OCI-LY1 (cell line): Measurements from ENCODE around the gene NME2.

Source experiments
- H2AFZ ChIP-seq: fragments of 200-600 bp; sonication (generic), shearing (Covaris generic); 2 replicates; pipeline ENCODE4 v1.6.0; 2014; ENCODE audit warnings: antibody characterized with exemption, mild to moderate bottlenecking, low read length
- H3F3A ChIP-seq: fragments of 200-600 bp; sonication (generic), shearing (Covaris generic); 2 replicates; pipeline ENCODE4 v1.6.0; 2014; ENCODE audit warnings: mild to moderate bottlenecking, antibody characterized with exemption, low read length, moderate library complexity; ENCODE audit not compliant: insufficient read depth
- H3K27ac ChIP-seq: fragments of 200-600 bp; sonication (generic); 2 replicates; pipeline ENCODE4 v1.5.1; 2014; ENCODE audit warnings: low read length, mixed run types, mild to moderate bottlenecking, low read depth; ENCODE audit not compliant: poor library complexity, severe bottlenecking
- H3K27me3 ChIP-seq: fragments of 200-600 bp; sonication (generic); 2 replicates; pipeline ENCODE4 v1.6.0; 2014; ENCODE audit warnings: antibody characterized with exemption, mild to moderate bottlenecking, low read length, moderate library complexity; ENCODE audit not compliant: insufficient read depth
- H3K36me3 ChIP-seq: fragments of 200-600 bp; sonication (generic); 2 replicates; pipeline ENCODE4 v1.6.1; 2014; ENCODE audit warnings: mild to moderate bottlenecking, antibody characterized with exemption, low read length, moderate library complexity, mixed read lengths; ENCODE audit not compliant: insufficient read depth
- H3K4me1 ChIP-seq: fragments of 200-600 bp; sonication (generic); 2 replicates; pipeline ENCODE4 v1.5.1; 2014; ENCODE audit warnings: mild to moderate bottlenecking, low read length, moderate library complexity; ENCODE audit not compliant: insufficient read depth, severe bottlenecking
- H3K4me2 ChIP-seq: fragments of 200-600 bp; sonication (generic), shearing (Covaris generic); 2 replicates; pipeline ENCODE4 v1.6.1; 2014; ENCODE audit warnings: low read length
- H3K4me3 ChIP-seq: fragments of 200-600 bp; sonication (generic); 2 replicates; pipeline ENCODE4 v1.5.1; 2014; ENCODE audit warnings: low read length, low read depth, mild to moderate bottlenecking, mixed read lengths; ENCODE audit not compliant: poor library complexity, severe bottlenecking
- H3K79me2 ChIP-seq: fragments of 200-600 bp; shearing (Covaris generic); 2 replicates; pipeline ENCODE4 v1.6.1; 2016; ENCODE audit warnings: mixed run types, low read length, mixed read lengths; ENCODE audit not compliant: insufficient read depth
- H3K9ac ChIP-seq: fragments of 200-600 bp; sonication (generic), shearing (Covaris generic); 2 replicates; pipeline ENCODE4 v1.6.1; 2014; ENCODE audit warnings: mild to moderate bottlenecking, low read length, mixed read lengths
- H3K9me2 ChIP-seq: fragments of 200-600 bp; sonication (generic), shearing (Covaris generic); 2 replicates; pipeline ENCODE4 v1.6.1; 2014; ENCODE audit warnings: low read depth, mild to moderate bottlenecking, low read length, mixed read lengths
- H3K9me3 ChIP-seq: fragments of 200-600 bp; shearing (Covaris generic); 2 replicates; pipeline ENCODE4 v1.6.1; 2014; ENCODE audit warnings: low read length, mixed read lengths
- H4K20me1 ChIP-seq: fragments of 200-600 bp; sonication (generic), shearing (Covaris generic); 2 replicates; pipeline ENCODE4 v1.6.0; 2016; ENCODE audit warnings: mild to moderate bottlenecking, low read length; ENCODE audit not compliant: insufficient read depth
- EZH2 ChIP-seq: fragments of 200-600 bp; sonication (generic), shearing (Covaris generic); IDR thresholded peaks from 2 replicates; pipeline ENCODE4 v1.8.0; 2017; ENCODE audit warnings: borderline replicate concordance, mixed run types, mild to moderate bottlenecking, antibody characterized with exemption, low read length, moderate library complexity, mixed read lengths
- TF ChIP-seq, protein P1 (sequence below): fragments of 200-600 bp; sonication (generic), shearing (Covaris generic); IDR thresholded peaks from 2 replicates; pipeline ENCODE4 v1.5.1; 2017; ENCODE audit warnings: mild to moderate bottlenecking, antibody characterized with exemption, low read length, moderate library complexity, mixed read lengths

Gene NME2

DNA sequence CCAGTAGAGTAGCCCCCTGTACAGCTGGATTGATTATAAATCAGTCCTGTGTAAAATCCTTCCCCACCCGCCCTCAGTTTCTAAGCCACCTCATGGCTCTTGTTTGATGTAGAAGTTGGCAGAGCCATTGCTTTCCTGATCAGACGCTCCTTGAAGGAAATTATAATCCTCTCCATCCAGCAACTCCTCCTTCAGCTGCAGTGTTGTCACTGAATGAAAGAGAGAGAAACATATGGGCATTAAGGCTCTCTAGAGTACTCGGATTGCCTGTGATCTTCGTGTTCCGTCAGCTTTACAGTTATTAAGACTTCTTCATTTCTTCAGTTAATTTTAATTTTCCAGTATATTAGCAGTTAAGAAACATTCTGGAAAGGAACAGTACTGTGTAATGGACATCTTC lies 14.3 kb downstream of the NME2 start:
- Histone ChIP-seq H3K27me3 (no peaks in the 10 kb centered on the region), H3K9me2 (no peaks in the 10 kb centered on the region), H3K4me2 (no peak overlapping the region), H2AFZ (no peak overlapping the region), H3K36me3 (peaks cover 61% of the 10 kb centered on the region), H3K4me3 (no peak overlapping the region), H3K9ac (no peak overlapping the region), H3K79me2 (no peaks in the 10 kb centered on the region), H4K20me1 (no peaks in the 10 kb centered on the region), H3K27ac (no peak overlapping the region), H3F3A (no peaks in the 10 kb centered on the region), H3K4me1 (no peaks in the 10 kb centered on the region), H3K9me3 (no peaks in the 10 kb centered on the region)
- TF ChIP-seq EZH2 = no peak
- TF ChIP-seq, protein P1, sequence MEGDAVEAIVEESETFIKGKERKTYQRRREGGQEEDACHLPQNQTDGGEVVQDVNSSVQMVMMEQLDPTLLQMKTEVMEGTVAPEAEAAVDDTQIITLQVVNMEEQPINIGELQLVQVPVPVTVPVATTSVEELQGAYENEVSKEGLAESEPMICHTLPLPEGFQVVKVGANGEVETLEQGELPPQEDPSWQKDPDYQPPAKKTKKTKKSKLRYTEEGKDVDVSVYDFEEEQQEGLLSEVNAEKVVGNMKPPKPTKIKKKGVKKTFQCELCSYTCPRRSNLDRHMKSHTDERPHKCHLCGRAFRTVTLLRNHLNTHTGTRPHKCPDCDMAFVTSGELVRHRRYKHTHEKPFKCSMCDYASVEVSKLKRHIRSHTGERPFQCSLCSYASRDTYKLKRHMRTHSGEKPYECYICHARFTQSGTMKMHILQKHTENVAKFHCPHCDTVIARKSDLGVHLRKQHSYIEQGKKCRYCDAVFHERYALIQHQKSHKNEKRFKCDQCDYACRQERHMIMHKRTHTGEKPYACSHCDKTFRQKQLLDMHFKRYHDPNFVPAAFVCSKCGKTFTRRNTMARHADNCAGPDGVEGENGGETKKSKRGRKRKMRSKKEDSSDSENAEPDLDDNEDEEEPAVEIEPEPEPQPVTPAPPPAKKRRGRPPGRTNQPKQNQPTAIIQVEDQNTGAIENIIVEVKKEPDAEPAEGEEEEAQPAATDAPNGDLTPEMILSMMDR = no peak

DNA sequence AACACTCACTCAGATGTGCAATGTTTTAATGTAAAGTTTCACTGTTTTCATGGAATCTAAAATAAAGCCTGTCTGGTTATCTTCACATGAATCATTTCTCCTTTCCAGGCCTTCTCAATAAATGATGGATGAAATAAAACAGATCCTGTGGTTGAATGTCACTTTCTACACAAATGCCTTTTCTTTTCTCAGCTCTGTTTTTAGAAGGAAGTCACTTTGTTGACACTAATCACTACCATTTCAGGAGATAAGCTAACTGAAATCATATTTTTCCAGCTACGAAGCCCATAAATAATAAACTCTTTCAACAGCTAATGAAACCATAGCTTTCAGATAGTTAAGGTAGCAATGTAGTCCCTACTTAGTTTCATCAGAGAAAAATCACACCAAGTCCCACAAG lies 17.9 kb downstream of the NME2 start:
- Histone ChIP-seq H3K27me3 (no peaks in the 10 kb centered on the region), H3K79me2 (no peaks in the 10 kb centered on the region), H4K20me1 (no peaks in the 10 kb centered on the region), H3K4me1 (no peaks in the 10 kb centered on the region), H3K4me2 (no peak overlapping the region), H3K27ac (no peak overlapping the region), H2AFZ (no peak overlapping the region), H3K36me3 (peaks cover 62% of the 10 kb centered on the region), H3K9me3 (no peaks in the 10 kb centered on the region), H3K9me2 (no peaks in the 10 kb centered on the region), H3K9ac (no peak overlapping the region), H3K4me3 (no peak overlapping the region), H3F3A (no peaks in the 10 kb centered on the region)
- TF ChIP-seq EZH2 = no peak
- TF ChIP-seq, protein P1 = no peak

DNA sequence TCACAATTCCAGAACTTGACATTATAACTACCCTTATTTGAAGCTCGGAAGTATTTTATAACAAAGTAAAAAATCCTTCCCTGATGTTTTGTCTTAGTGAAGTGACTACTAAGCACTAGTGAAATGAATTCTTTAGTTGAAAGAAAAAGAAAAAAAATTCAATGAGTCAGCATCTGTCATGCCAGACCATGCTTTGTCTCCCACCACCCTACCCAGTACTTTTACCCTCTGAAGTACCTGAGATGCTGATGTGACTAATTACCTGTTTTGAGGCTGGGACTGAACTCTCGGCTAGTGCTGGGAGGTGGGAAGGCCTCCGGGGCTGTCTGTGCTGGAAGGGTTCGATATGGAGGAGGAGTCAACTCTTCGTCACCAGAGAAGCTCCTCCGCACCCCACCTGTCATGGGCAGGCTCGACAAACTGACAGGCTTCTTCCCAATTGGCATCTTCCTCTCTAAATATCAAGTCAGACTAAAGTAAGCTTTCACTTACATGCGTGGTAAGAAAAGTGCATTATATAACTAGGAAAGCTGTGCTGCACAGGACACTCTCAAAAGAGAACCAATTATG lies 19.6 kb downstream of the NME2 start:
- Histone ChIP-seq H4K20me1 (no peaks in the 10 kb centered on the region), H3K9me2 (no peaks in the 10 kb centered on the region), H3K4me2 (no peak overlapping the region), H3F3A (no peaks in the 10 kb centered on the region), H2AFZ (no peak overlapping the region), H3K4me1 (no peaks in the 10 kb centered on the region), H3K36me3 (peaks cover 64% of the 10 kb centered on the region), H3K27me3 (no peaks in the 10 kb centered on the region), H3K4me3 (no peak overlapping the region), H3K9me3 (no peaks in the 10 kb centered on the region), H3K27ac (no peak overlapping the region), H3K79me2 (no peaks in the 10 kb centered on the region), H3K9ac (no peak overlapping the region)
- TF ChIP-seq EZH2 = no peak
- TF ChIP-seq, protein P1 = no peak
